Mucosa of stomach (tissue), 1 donor: ENCODE measurements around the gene CCDC33.

Experiments used
- H3K27me3 ChIP-seq: one replicate; pipeline ENCODE4 v1.7.0; 2013; ENCODE audit warnings: mild to moderate bottlenecking, low read length; ENCODE audit not compliant: control insufficient read depth, insufficient read depth
- H3K36me3 ChIP-seq: one replicate; pipeline ENCODE4 v1.7.0; 2013; ENCODE audit warnings: low read length; ENCODE audit not compliant: control insufficient read depth, insufficient read depth
- H3K4me1 ChIP-seq: one replicate; pipeline ENCODE4 v1.7.0; 2013; ENCODE audit warnings: mild to moderate bottlenecking, low read length; ENCODE audit not compliant: control insufficient read depth, insufficient read depth
- H3K4me3 ChIP-seq: one replicate; pipeline ENCODE4 v1.7.0; 2013; ENCODE audit warnings: low read length
- H3K9ac ChIP-seq: one replicate; pipeline ENCODE4 v1.7.0; 2013; ENCODE audit warnings: mild to moderate bottlenecking, low read length, moderate library complexity
- H3K9me3 ChIP-seq: one replicate; pipeline ENCODE4 v1.7.0; 2013; ENCODE audit warnings: mild to moderate bottlenecking, low read length, moderate library complexity; ENCODE audit not compliant: control insufficient read depth
- donor health status: Pancreatic carcinoma.

CCDC33 gene

GRCh38 chr15:74289671-74290070 lies 53.5 kb downstream of the CCDC33 start:
- Histone ChIP-seq H3K9me3 (no peaks in the 10 kb centered on the region), H3K4me1 (no peaks in the 10 kb centered on the region), H3K27me3 (no peaks in the 10 kb centered on the region), H3K4me3 (no peak overlapping the region), H3K36me3 (no peaks in the 10 kb centered on the region), H3K9ac (no peak overlapping the region)

GRCh38 chr15:74290645-74291044 lies 54.5 kb downstream of the CCDC33 start:
- no peak overlapping the region for H3K9ac ChIP-seq
- no peaks in the 10 kb centered on the region for H3K27me3 ChIP-seq
- no peaks in the 10 kb centered on the region for H3K36me3 ChIP-seq
- H3K4me1 ChIP-seq, result no peaks in the 10 kb centered on the region
- no peak overlapping the region for H3K4me3 ChIP-seq
- H3K9me3 ChIP-seq, result no peaks in the 10 kb centered on the region

- no peaks in the 10 kb centered on the region for H3K27me3 ChIP-seq
- no peak overlapping the region for H3K9ac ChIP-seq
- no peaks in the 10 kb centered on the region for H3K4me1 ChIP-seq
- no peak overlapping the region for H3K4me3 ChIP-seq
- no peaks in the 10 kb centered on the region for H3K9me3 ChIP-seq
- H3K36me3 ChIP-seq, result no peaks in the 10 kb centered on the region
Measured at GRCh38 chr15:74291101-74292071, 55.3 kb downstream of the CCDC33 start.

GRCh38 chr15:74293021-74293810 lies 57.1 kb downstream of the CCDC33 start:
- Histone ChIP-seq H3K4me1 (no peaks in the 10 kb centered on the region), H3K9me3 (no peaks in the 10 kb centered on the region), H3K27me3 (no peaks in the 10 kb centered on the region), H3K36me3 (no peaks in the 10 kb centered on the region), H3K4me3 (no peak overlapping the region), H3K9ac (no peak overlapping the region)

- Histone ChIP-seq H3K4me3 (no peak overlapping the region), H3K4me1 (no peaks in the 10 kb centered on the region), H3K9me3 (no peaks in the 10 kb centered on the region), H3K27me3 (no peaks in the 10 kb centered on the region), H3K36me3 (no peaks in the 10 kb centered on the region), H3K9ac (no peak overlapping the region)
Measured at GRCh38 chr15:74294010-74294409, 57.9 kb downstream of the CCDC33 start.

GRCh38 chr15:74295800-74296199 lies 59.7 kb downstream of the CCDC33 start:
- H3K36me3 ChIP-seq, result no peaks in the 10 kb centered on the region
- no peaks in the 10 kb centered on the region for H3K9me3 ChIP-seq
- H3K27me3 ChIP-seq, result peaks cover 7% of the 10 kb centered on the region
- no peaks in the 10 kb centered on the region for H3K4me1 ChIP-seq
- no peak overlapping the region for H3K9ac ChIP-seq
- H3K4me3 ChIP-seq, result no peak overlapping the region

GRCh38 chr15:74297887-74298286 lies 61.8 kb downstream of the CCDC33 start:
- no peaks in the 10 kb centered on the region for H3K9me3 ChIP-seq
- peaks cover 19% of the 10 kb centered on the region for H3K27me3 ChIP-seq
- no peaks in the 10 kb centered on the region for H3K36me3 ChIP-seq
- H3K4me1 ChIP-seq, result no peaks in the 10 kb centered on the region
- no peak overlapping the region for H3K4me3 ChIP-seq
- no peak overlapping the region for H3K9ac ChIP-seq

GRCh38 chr15:74300057-74300795 lies 64.1 kb downstream of the CCDC33 start:
- Histone ChIP-seq H3K36me3 (no peaks in the 10 kb centered on the region), H3K4me3 (no peak overlapping the region), H3K4me1 (no peaks in the 10 kb centered on the region), H3K9ac (no peak overlapping the region), H3K9me3 (no peaks in the 10 kb centered on the region), H3K27me3 (peaks cover 26% of the 10 kb centered on the region)

GRCh38 chr15:74301583-74302361 lies 65.6 kb downstream of the CCDC33 start:
- H3K9me3 ChIP-seq, result no peaks in the 10 kb centered on the region
- H3K4me3 ChIP-seq, result no peak overlapping the region
- no peaks in the 10 kb centered on the region for H3K4me1 ChIP-seq
- peaks cover 30% of the 10 kb centered on the region for H3K27me3 ChIP-seq
- no peak overlapping the region for H3K9ac ChIP-seq
- no peaks in the 10 kb centered on the region for H3K36me3 ChIP-seq

GRCh38 chr15:74302821-74303359 lies 66.8 kb downstream of the CCDC33 start:
- Histone ChIP-seq H3K4me1 (no peaks in the 10 kb centered on the region), H3K36me3 (no peaks in the 10 kb centered on the region), H3K4me3 (no peak overlapping the region), H3K9me3 (no peaks in the 10 kb centered on the region), H3K9ac (no peak overlapping the region), H3K27me3 (peaks cover 36% of the 10 kb centered on the region)

GRCh38 chr15:74303741-74304309 lies 67.7 kb downstream of the CCDC33 start:
- Histone ChIP-seq H3K4me3 (no peak overlapping the region), H3K4me1 (no peaks in the 10 kb centered on the region), H3K36me3 (no peaks in the 10 kb centered on the region), H3K9ac (no peak overlapping the region), H3K27me3 (peaks cover 36% of the 10 kb centered on the region), H3K9me3 (no peaks in the 10 kb centered on the region)
